ENCODE data around the gene TNNI3K.

The TNNI3K gene

GRCh38 chr1:74323937-74324473 is 88.8 kb downstream of the TNNI3K start:
- Histone ChIP-seq H3K9ac (ENCODE audit: low read length) (no peak overlapping the region), H3K36me3 (ENCODE audit: insufficient read depth, low read length) (no peaks in the 10 kb centered on the region), H3F3A (ENCODE audit: insufficient read depth, low read length) (no peaks in the 10 kb centered on the region), H3K4me3 (ENCODE audit: low read depth, low read length, poor library complexity, severe bottlenecking) (no peak overlapping the region), H3K79me2 (ENCODE audit: insufficient read depth, low read length) (no peaks in the 10 kb centered on the region), H3K9me2 (ENCODE audit: low read depth, low read length) (no peaks in the 10 kb centered on the region), H4K20me1 (ENCODE audit: insufficient read depth, low read length) (no peaks in the 10 kb centered on the region), H3K27me3 (ENCODE audit: insufficient read depth, low read length) (no peaks in the 10 kb centered on the region), H3K27ac (ENCODE audit: low read depth, low read length, poor library complexity, severe bottlenecking) (no peak overlapping the region), H3K9me3 (ENCODE audit: low read length) (no peaks in the 10 kb centered on the region), H3K4me1 (ENCODE audit: insufficient read depth, low read length, severe bottlenecking) (no peaks in the 10 kb centered on the region), H2AFZ (ENCODE audit: low read length) (no peak overlapping the region), H3K4me2 (ENCODE audit: low read length) (no peak overlapping the region)
- TF ChIP-seq EZH2 (IDR thresholded peaks at IDR 0.05; ENCODE audit: borderline replicate concordance, low read length) (no peak), CTCF (IDR thresholded peaks at IDR 0.05; ENCODE audit: low read length) (no peak)

GRCh38 chr1:74324684-74325448 is 89.7 kb downstream of the TNNI3K start:
- H3K9me3 ChIP-seq (ENCODE audit: low read length), result no peaks in the 10 kb centered on the region
- TF ChIP-seq EZH2 (IDR thresholded peaks at IDR 0.05; ENCODE audit: borderline replicate concordance, low read length), result no peak
- TF ChIP-seq CTCF (IDR thresholded peaks at IDR 0.05; ENCODE audit: low read length), result no peak
- H3K4me1 ChIP-seq (ENCODE audit: insufficient read depth, low read length, severe bottlenecking), result no peaks in the 10 kb centered on the region
- no peak overlapping the region for H3K9ac ChIP-seq (ENCODE audit: low read length)
- H3K4me3 ChIP-seq (ENCODE audit: low read depth, low read length, poor library complexity, severe bottlenecking), result no peak overlapping the region
- H3K27ac ChIP-seq (ENCODE audit: low read depth, low read length, poor library complexity, severe bottlenecking), result no peak overlapping the region
- H3K36me3 ChIP-seq (ENCODE audit: insufficient read depth, low read length), result no peaks in the 10 kb centered on the region
- no peaks in the 10 kb centered on the region for H3F3A ChIP-seq (ENCODE audit: insufficient read depth, low read length)
- H4K20me1 ChIP-seq (ENCODE audit: insufficient read depth, low read length), result no peaks in the 10 kb centered on the region
- H3K79me2 ChIP-seq (ENCODE audit: insufficient read depth, low read length), result no peaks in the 10 kb centered on the region
- H3K9me2 ChIP-seq (ENCODE audit: low read depth, low read length), result no peaks in the 10 kb centered on the region
- H3K27me3 ChIP-seq (ENCODE audit: insufficient read depth, low read length), result no peaks in the 10 kb centered on the region
- H2AFZ ChIP-seq (ENCODE audit: low read length), result no peak overlapping the region
- H3K4me2 ChIP-seq (ENCODE audit: low read length), result no peak overlapping the region

GRCh38 chr1:74328851-74329250 is 93.7 kb downstream of the TNNI3K start:
- H3K4me2 ChIP-seq (ENCODE audit: low read length), result no peak overlapping the region
- H3K27ac ChIP-seq (ENCODE audit: low read depth, low read length, poor library complexity, severe bottlenecking), result no peak overlapping the region
- no peaks in the 10 kb centered on the region for H3K9me2 ChIP-seq (ENCODE audit: low read depth, low read length)
- H3K36me3 ChIP-seq (ENCODE audit: insufficient read depth, low read length), result no peaks in the 10 kb centered on the region
- no peaks in the 10 kb centered on the region for H4K20me1 ChIP-seq (ENCODE audit: insufficient read depth, low read length)
- H3K4me3 ChIP-seq (ENCODE audit: low read depth, low read length, poor library complexity, severe bottlenecking), result no peak overlapping the region
- no peaks in the 10 kb centered on the region for H3K9me3 ChIP-seq (ENCODE audit: low read length)
- no peak overlapping the region for H3K9ac ChIP-seq (ENCODE audit: low read length)
- no peaks in the 10 kb centered on the region for H3K4me1 ChIP-seq (ENCODE audit: insufficient read depth, low read length, severe bottlenecking)
- H3F3A ChIP-seq (ENCODE audit: insufficient read depth, low read length), result no peaks in the 10 kb centered on the region
- H3K79me2 ChIP-seq (ENCODE audit: insufficient read depth, low read length), result no peaks in the 10 kb centered on the region
- no peak for TF ChIP-seq EZH2 (IDR thresholded peaks at IDR 0.05; ENCODE audit: borderline replicate concordance, low read length)
- TF ChIP-seq CTCF (IDR thresholded peaks at IDR 0.05; ENCODE audit: low read length), result no peak
- no peak overlapping the region for H2AFZ ChIP-seq (ENCODE audit: low read length)
- no peaks in the 10 kb centered on the region for H3K27me3 ChIP-seq (ENCODE audit: insufficient read depth, low read length)

Data from OCI-LY1 (cell line).